ENCODE measurements around the gene ATP13A3.

DNA sequence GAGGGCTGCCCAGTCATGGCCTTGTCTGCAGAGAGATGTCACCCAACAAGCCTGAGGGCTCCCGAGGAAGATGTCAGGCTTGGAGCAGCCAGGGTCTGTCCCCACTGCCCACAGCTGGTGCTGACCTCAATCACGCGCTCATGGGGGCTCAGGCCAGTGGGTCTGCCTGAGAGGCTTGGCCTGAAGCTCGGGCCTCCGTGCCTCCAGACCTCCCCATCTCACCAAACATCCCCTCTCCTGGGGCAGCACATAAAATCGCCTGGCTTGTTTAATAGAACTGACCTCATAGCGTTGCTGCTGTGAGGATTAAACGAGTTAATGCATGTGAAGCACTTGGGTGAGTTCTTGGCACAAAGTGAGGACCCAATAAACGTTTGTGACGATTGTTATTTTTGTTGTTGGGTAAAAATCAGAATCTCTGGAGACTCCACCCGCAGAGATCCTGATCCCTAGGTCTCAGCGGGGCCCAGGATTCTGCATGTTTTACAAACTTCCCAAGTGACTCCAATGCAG is 120.8 kb downstream of the ATP13A3 start:
- TF ChIP-seq, protein P1, sequence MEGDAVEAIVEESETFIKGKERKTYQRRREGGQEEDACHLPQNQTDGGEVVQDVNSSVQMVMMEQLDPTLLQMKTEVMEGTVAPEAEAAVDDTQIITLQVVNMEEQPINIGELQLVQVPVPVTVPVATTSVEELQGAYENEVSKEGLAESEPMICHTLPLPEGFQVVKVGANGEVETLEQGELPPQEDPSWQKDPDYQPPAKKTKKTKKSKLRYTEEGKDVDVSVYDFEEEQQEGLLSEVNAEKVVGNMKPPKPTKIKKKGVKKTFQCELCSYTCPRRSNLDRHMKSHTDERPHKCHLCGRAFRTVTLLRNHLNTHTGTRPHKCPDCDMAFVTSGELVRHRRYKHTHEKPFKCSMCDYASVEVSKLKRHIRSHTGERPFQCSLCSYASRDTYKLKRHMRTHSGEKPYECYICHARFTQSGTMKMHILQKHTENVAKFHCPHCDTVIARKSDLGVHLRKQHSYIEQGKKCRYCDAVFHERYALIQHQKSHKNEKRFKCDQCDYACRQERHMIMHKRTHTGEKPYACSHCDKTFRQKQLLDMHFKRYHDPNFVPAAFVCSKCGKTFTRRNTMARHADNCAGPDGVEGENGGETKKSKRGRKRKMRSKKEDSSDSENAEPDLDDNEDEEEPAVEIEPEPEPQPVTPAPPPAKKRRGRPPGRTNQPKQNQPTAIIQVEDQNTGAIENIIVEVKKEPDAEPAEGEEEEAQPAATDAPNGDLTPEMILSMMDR (conservative IDR thresholded peaks at IDR 0.05; ENCODE audit: low read length) = no peak
- no peak for TF ChIP-seq EZH2phosphoT487 (IDR thresholded peaks at IDR 0.05; ENCODE audit: borderline replicate concordance, low read depth, low read length)
